Stimulated activated CD8-positive, alpha-beta memory T cell treated with anti-CD3 and anti-CD28 coated beads, Interleukin-15, amount 100 ng/mL, for 48 hours (primary cell): ENCODE measurements around the gene PTPRD.

Source experiments
- DNase-seq, 2 donors: peaks; one replicate each; pipeline ENCODE4 v3.0.0-alpha.2; 2020; ENCODE audit warnings: low read depth in 2 of 2

PTPRD gene

GRCh38 chr9:8831568-8831967, 1781.2 kb downstream of the PTPRD start:
- DNase-seq = no peak

- DNase-seq = no peak
Measured at GRCh38 chr9:8826281-8826680, 1786.5 kb downstream of the PTPRD start.

GRCh38 chr9:8825585-8826147, 1787.1 kb downstream of the PTPRD start:
- DNase-seq = no peak

- DNase-seq = no peak
Measured at GRCh38 chr9:8823131-8823895, 1789.5 kb downstream of the PTPRD start.

- DNase-seq = no peak
Measured at GRCh38 chr9:8822667-8823025, 1790.2 kb downstream of the PTPRD start.

GRCh38 chr9:8821910-8822666, 1790.7 kb downstream of the PTPRD start:
- DNase-seq = no peak

GRCh38 chr9:8817335-8817734, 1795.5 kb downstream of the PTPRD start:
- no peak for DNase-seq

GRCh38 chr9:8816361-8816760, 1796.4 kb downstream of the PTPRD start:
- DNase-seq = no peak

- no peak for DNase-seq
Measured at GRCh38 chr9:8815931-8816330, 1796.9 kb downstream of the PTPRD start.

GRCh38 chr9:8815219-8815618, 1797.6 kb downstream of the PTPRD start:
- DNase-seq = no peak

- DNase-seq = no peak
Measured at GRCh38 chr9:8812888-8813287, 1799.9 kb downstream of the PTPRD start.

- no peak for DNase-seq
Measured at GRCh38 chr9:8809741-8810140, 1803.1 kb downstream of the PTPRD start.

GRCh38 chr9:8806150-8806549, 1806.7 kb downstream of the PTPRD start:
- no peak for DNase-seq

GRCh38 chr9:8804613-8805012, 1808.2 kb downstream of the PTPRD start:
- no peak for DNase-seq

GRCh38 chr9:8802242-8802641, 1810.6 kb downstream of the PTPRD start:
- no peak for DNase-seq

- no peak for DNase-seq
Measured at GRCh38 chr9:8800196-8800595, 1812.6 kb downstream of the PTPRD start.

GRCh38 chr9:8799615-8800014, 1813.2 kb downstream of the PTPRD start:
- DNase-seq = no peak

GRCh38 chr9:8799206-8799605, 1813.6 kb downstream of the PTPRD start:
- DNase-seq = no peak

- no peak for DNase-seq
Measured at GRCh38 chr9:8784838-8785237, 1828.0 kb downstream of the PTPRD start.

GRCh38 chr9:8783941-8784340, 1828.9 kb downstream of the PTPRD start:
- DNase-seq = no peak

- DNase-seq = no peak
Measured at GRCh38 chr9:8782237-8782636, 1830.6 kb downstream of the PTPRD start.

GRCh38 chr9:8781458-8781857, 1831.3 kb downstream of the PTPRD start:
- DNase-seq = no peak

GRCh38 chr9:8780386-8780785, 1832.4 kb downstream of the PTPRD start:
- no peak for DNase-seq
